ENCODE data around the gene CRIP3. TPM values are rescaled to one million over a fixed set of nuclear protein-coding genes. Genes with fewer than 3 reads are reported as not detected.

The CRIP3 gene
- total RNA-seq (2022; extraction: Qiagen RNA extraction) = 0.39 to 0.51 TPM (median 0.43 TPM) in 5 replicates

GRCh38 chr6:43308101-43308989 lies at the start of gene CRIP3:
TSS of gene CRIP3 (minus strand) at chr6:43308826. CDS start at chr6:43308792, 34 bp downstream.

GRCh38 chr6:43297644-43298564 lies 10.7 kb downstream of the CRIP3 start, which contains the start of gene SLC22A7:
TSS of gene SLC22A7 (plus strand) at chr6:43298260. CDS start at chr6:43298359, 99 bp downstream.

Other genes with a start within 250 kb of the CRIP3 start
- gene MRPL2, start 249.4 kb downstream of the CRIP3 start, total RNA-seq (2022; extraction: Qiagen RNA extraction) = 55.1 to 64.6 TPM (median 59.6 TPM) in 5 replicates
- gene KLC4, start 249.2 kb downstream of the CRIP3 start, total RNA-seq (2022; extraction: Qiagen RNA extraction) = 5.0 to 7.7 TPM (median 7.0 TPM) in 5 replicates
- 3.9 to 5.8 TPM (median 4.8 TPM) in 5 replicates for gene PTK7, start 232.5 kb downstream of the CRIP3 start, total RNA-seq (2022; extraction: Qiagen RNA extraction)
- 12.3 to 16.9 TPM (median 16.1 TPM) in 5 replicates for gene SRF, start 137.6 kb downstream of the CRIP3 start, total RNA-seq (2022; extraction: Qiagen RNA extraction)
- 7.2 to 12.6 TPM (median 7.9 TPM) in 5 replicates for gene CUL9, start 126.6 kb downstream of the CRIP3 start, total RNA-seq (2022; extraction: Qiagen RNA extraction)
- 72.7 to 108 TPM (median 97.1 TPM) in 5 replicates for gene DNPH1, start 79.3 kb downstream of the CRIP3 start, total RNA-seq (2022; extraction: Qiagen RNA extraction)
- 0.02 to 0.07 TPM (median 0.04 TPM) in 5 replicates for gene TTBK1, start 65.3 kb downstream of the CRIP3 start, total RNA-seq (2022; extraction: Qiagen RNA extraction)
- not detected in 5 replicates for gene SLC22A7, start 10.6 kb downstream of the CRIP3 start, total RNA-seq (2022; extraction: Qiagen RNA extraction)
- 3.6 to 5.1 TPM (median 5.0 TPM) in 5 replicates for gene ZNF318, start 60.8 kb upstream of the CRIP3 start, total RNA-seq (2022; extraction: Qiagen RNA extraction)
- 5.7 to 12.4 TPM (median 8.5 TPM) in 5 replicates for gene ABCC10, start 118.7 kb upstream of the CRIP3 start, total RNA-seq (2022; extraction: Qiagen RNA extraction)
- 4.5 to 7.5 TPM (median 7.1 TPM) in 5 replicates for gene DLK2, start 146.7 kb upstream of the CRIP3 start, total RNA-seq (2022; extraction: Qiagen RNA extraction)
- 15.2 to 19.9 TPM (median 18.2 TPM) in 5 replicates for gene TJAP1, start 168.7 kb upstream of the CRIP3 start, total RNA-seq (2022; extraction: Qiagen RNA extraction)
- gene LRRC73, start 201.5 kb upstream of the CRIP3 start, total RNA-seq (2022; extraction: Qiagen RNA extraction) = 0.46 to 1.3 TPM (median 1.1 TPM) in 5 replicates
- gene YIPF3, start 208.1 kb upstream of the CRIP3 start, total RNA-seq (2022; extraction: Qiagen RNA extraction) = 63.3 to 71.4 TPM (median 66.2 TPM) in 5 replicates
- gene POLR1C, start 208.3 kb upstream of the CRIP3 start, total RNA-seq (2022; extraction: Qiagen RNA extraction) = 44.9 to 48.4 TPM (median 46.3 TPM) in 5 replicates